Putamen (tissue), 1 donor: ENCODE measurements around the gene CCNL1.
A peak's percentile ranks its signal among the peaks of the same experiment; 100 is the strongest.
"Not testable (repeated sequence)": the region's sequence is repeated elsewhere in the genome, so short reads cannot be mapped to it uniquely, and the experiment has no call there.

Experiments used
- DNase-seq: peaks from one replicate; pipeline ENCODE4 v3.0.0-alpha.2; 2016; ENCODE audit warnings: low spot score

The CCNL1 gene

DNA sequence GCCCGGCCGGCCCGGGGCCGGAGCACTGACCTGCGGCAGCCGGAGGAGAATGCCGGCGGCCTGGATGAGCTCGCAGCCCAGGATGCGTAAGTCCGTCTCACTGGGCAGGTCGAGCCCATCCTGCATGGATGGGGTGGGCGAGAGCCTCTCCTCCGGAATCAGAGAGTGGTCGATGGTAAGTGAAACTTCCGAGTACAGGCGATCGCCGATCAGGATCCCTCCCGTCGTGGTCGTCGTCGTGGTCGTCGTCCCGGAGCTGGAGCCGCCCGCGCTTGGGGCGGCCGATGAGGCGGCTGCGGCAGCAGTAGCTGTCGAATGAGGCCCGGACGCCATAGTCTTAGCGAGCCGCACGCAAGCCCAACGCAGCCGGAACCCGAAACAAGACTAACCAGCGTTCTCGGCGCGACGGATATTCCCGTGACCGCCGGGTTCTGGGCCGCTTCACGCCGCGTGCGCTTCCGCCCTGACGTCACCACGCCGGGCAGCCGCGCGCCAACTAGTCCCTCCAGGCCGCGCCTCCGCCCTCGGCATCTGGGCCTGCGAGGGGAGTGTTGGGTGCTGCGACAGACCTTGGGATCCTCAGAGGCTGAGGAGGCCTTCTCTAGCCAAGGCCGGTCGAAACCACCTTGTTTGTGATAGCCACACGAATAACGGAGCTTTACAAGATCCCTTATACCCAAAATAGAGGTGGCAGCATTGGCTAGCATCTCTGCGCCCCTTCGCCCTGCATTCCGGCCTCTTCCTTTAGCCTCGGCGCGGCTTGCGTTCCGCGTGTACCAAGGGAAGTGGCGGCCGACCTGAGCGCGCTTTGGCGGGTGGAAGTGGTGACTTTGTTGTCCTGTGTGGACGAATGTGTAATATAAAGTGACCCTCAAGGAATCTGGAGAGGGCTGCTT lies at the start of gene CCNL1:
Gene CCNL1 (minus strand): TSS at position 386 of the 896 bp plus-strand sequence. CDS start 53 bp downstream, at position 333.
- peak; percentile 96 for DNase-seq

DNA sequence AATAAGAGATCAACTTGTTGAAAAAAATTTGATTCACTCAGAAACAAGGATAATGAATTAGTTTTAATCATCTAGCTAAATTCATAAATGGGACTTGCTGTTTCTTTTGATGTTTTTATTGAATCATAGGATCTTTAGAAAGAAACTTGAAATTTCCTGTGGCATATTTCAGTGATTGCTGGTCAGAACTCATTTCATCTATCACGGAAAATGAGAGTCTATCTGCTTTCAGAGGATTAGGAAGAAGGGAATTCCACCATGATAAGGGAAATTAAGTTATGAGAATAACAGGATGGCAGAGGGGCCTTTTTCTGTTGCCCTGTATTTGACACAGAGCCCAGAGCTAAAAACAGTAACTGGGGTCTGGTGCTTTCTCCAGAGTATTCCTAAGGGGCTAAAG lies 44.9 kb upstream of the CCNL1 start:
- DNase-seq = no peak

DNA sequence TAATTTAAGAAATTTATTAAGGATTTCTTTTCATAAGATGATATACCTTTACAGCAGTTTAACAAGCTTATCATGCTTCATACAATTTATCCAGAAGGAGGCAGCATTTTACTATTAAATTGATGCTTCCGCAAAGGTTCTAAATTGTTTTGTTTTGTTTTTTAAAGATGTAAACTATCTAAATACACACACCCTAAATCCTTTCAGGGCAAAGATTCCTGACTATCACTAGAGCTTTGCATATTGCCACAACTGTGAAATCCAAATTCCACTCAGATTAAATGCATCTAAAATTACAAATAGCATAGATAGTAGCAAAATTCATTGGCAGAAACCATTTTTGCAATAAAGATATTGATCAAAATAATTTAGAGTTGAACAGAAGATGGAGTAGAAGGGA lies 44.5 kb upstream of the CCNL1 start:
- DNase-seq = peak; percentile 14

DNA sequence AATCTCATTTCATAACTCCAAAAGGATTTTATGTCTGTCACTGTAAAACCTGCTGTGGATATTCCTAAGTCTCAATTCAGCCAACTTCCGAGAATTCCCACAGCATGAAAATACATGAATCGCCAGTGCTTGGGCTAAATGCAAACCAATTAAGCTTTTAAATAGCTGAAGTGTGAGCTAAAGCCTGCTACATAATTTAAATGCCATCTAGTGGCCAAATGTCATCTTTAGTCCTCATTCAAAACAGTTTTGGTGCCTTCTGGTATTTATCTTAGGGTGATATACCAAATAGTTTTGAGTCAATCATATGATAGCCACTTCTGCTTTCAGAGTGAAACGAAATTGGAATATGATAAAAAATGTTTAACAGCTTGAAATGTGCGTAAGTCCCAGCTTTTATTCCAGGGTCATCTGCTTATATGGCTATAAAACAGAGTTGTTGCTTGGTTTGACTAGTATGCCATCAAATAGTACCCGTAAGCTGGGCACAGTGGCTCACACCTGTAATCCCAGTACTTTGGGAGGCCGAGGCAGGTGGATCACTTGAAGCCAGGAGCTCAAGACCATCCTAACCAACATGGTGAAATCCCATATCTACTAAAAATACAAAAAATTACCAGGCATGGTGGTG lies 41.8 kb upstream of the CCNL1 start:
- peak; percentile 12 for DNase-seq

DNA sequence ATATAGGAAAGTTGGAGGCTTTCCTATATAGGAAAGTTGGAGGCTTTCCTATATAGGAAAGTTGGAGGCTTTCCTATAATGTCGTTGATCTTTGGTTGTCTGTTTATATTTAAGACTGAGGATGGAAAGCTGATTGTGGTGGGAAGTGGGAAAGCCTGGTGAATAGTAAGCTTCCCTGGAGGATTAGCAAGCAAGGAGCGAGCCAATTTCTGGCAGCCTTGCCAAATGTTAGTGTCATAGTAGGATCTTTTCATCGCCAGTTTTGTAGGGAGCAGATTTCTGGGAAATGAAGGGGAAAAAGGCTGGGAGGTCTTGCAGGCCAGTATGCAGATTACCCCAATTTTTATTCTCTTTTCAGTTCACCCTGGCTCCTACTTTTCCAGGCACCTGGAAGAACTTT lies 39.9 kb upstream of the CCNL1 start:
- DNase-seq = no peak

DNA sequence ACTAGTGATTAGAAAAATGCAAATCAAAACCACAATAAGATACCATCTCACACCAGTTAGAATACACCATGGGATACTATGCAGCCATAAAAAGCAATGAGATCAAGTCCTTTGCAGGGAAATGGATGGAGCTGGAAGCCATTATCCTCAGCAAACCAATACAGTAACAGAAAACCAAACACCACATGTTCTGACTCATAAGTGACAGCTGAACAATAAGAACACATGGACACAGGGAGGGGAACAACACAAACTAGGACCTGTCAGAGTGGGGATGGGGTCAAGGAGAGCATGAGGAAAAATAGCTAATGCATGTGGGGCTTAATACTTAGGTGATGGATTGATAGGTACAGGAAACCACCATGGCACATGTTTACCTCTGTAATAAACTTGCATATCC lies 36.0 kb upstream of the CCNL1 start:
- DNase-seq = no peak

DNA sequence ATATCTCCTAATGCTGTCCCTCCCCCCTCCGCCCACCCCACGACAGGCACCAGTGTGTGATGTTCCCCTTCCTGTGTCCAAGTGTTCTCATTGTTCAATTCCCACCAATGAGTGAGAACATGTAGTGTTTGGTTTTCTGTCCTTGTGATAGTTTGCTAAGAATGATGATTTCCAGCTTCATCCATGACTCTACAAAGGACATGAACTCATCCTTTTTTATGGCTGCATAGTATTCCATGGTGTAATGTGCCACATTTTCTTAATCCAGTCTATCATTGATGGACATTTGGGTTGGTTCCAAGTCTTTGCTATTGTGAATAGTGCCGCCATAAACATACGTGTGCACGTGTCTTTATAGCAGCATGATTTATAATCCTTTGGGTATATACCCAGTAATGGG lies 31.2 kb upstream of the CCNL1 start:
- DNase-seq = not testable (repeated sequence)

DNA sequence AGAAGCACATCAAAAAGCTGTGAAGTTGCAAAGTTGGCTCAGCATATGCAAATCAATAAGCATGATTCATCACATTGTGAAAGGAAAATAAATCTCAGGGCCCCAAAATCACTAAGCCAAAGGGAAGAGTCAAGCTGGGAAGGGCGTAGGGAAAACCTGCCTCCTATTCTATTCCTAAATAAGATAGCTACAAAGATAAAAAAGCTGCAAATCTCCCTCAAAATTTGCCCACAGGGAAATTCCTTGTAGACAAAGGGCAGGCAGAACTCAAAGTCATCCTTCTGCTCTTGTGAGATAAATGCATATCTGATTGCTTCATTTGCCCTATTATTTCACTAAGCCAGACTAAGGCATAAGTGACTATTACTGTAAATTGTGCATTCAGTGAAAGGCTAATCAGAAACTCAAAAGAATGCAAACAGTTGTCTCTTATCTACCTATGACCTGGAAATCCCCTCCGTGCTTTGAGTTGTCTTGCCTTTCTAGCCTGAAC lies 30.5 kb upstream of the CCNL1 start:
- no peak for DNase-seq

DNA sequence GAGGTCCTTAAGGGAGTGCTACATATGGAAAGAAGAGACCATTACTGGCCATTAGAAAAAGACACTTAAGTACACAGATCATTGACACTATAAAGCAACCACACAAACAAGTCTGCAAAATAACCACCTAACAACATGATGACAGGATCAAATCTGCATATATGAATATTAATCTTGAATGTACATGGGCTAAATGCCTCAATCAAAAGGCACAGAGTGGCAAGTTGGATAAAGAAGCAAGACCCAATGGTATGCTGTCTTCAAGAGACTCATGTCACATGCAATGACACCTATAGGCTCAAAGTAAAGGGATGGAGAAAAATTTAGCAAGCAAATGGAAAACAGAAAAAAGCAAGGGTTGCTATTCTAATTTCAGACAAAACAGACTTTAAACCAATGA lies 28.4 kb upstream of the CCNL1 start:
- no peak for DNase-seq

DNA sequence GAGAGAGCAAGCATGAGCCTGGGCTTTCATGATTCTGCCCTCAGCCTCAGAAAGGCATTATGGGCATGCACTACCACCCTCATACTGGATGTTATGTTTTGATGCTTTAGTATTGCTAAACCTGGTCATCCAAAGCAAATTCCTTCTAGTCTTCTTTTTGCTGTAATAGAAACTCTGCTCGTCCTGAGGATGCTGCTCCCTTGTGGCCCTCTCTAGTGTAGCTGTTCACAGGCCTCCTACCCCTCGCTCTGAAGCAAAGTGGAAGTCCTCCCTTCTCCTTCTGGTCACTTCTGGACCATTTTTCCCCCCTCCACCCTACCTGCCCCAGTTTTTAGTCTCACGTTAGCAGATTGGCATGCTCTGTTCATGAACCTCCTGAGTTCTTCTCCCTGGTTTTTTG lies 22.9 kb upstream of the CCNL1 start:
- DNase-seq = no peak

DNA sequence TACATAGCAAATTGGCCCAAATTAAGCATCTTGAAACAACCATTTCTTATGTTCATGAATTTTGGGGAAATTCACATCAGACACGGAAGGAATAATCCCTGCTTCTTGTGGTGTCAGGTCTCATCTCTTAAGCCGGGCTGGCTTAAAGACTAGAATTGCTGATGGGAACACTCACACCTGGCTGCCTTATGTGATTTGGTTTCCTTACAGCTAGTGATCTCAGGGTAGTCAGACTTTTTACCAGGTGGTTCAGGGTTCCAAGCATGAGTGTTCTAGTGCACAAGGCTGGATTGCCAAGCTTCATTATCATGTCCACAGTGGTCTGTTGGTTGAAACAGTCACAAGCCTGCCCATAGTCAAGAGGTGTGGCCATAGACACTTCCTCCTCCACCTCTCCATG lies 20.3 kb upstream of the CCNL1 start:
- no peak for DNase-seq

DNA sequence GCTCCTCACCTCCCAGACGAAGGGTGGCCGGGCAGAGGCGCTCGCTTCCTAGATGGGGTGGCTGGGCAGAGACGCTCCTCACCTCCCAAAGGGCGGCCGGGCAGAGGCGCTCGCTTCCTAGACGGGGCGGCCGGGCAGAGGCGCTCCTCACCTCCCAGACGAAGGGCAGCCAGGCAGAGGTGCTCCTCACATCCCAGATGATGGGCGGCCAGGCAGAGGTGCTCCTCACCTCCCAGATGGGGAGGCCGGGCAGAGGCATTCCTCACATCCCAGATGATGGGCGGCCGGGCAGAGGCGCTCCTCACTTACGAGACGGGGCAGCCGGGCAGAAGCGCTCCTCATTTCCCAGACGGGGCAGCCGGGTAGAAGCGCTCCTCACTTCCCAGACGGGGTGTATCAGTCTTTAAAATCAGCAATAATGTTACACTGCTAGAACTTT lies 19.4 kb upstream of the CCNL1 start:
- no peak for DNase-seq

DNA sequence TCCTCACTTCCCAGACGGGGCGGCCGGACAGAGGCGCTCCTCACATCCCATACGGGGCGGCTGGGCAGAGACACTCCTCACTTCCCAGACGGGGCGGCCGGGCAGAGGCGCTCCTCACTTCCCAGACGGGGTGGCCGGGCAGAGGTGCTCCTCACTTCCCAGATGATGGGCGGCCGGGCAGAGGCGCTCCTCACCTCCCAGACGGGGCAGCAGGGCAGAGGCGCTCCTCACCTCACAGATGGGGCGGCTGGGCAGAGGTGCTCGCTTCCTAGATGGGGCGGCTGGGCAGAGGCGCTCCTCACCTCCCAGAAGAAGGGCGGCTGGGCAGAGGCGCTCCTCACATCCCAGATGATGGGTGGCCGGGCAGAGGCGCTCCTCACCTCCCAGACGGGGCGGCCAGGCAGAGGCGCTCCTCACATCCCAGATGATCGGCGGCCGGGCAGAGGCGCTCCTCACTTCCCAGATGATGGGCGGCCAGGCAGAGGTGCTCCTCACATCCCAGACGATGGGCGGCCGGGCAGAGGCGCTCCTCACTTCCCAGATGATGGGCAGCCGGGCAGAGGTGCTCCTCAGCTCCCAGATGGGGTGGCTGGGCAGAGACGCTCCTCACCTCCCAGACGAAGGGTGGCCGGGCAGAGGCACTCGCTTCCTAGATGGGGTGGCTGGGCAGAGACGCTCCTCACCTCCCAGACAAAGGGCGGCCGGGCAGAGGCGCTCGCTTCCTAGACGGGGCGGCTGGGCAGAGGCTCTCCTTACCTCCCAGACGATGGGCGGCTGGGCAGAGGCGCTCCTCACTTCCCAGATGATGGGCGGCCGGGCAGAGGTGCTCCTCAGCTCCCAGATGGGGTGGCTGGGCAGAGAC lies 18.8 kb upstream of the CCNL1 start:
- DNase-seq = not testable (repeated sequence)

DNA sequence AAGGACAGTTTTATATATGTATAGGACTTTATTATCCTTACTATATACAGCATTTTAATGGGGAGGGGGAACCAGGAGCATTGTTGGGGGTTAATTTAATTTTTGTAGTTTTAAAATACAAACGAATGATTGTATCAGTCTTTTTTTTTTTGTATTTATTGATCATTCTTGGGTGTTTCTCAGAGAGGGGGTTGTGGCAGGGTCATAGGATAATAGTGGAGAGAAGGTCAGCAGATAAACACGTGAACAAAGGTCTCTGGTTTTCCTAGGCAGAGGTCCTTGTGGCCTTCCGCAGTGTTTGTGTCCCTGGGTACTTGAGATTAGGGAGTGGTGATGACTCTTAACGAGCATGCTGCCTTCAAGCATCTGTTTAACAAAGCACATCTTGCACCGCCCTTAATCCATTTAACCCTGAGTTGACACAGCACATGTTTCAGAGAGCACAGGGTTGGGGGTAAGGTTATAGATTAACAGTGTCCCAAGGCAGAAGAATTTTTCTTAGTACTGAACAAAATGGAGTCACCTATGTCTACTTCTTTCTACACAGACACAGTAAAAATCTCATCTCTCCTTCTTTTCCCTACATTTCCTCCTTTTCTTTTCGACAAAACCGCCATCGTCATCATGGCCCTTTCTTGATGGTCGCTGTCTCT lies 18.0 kb upstream of the CCNL1 start:
- not testable (repeated sequence) for DNase-seq

DNA sequence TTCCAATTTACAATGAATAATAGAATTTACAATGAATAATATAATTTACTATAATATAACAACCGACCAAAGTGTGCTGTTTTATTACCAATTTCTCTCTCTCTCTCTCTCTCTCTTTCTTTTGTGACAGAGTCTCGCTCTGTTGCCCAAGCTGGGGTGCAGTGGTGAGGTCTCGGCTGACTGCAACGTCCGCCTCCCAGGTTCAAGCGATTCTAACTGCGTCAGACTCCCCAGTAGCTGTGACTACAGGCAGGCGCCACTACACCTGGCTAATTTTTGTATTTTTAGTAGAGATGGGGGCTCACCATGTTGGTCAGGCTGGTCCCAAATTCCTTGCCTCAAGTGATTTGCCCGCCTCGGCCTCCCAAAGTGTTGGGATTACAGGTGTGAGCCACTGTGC lies 17.0 kb upstream of the CCNL1 start:
- no peak for DNase-seq

DNA sequence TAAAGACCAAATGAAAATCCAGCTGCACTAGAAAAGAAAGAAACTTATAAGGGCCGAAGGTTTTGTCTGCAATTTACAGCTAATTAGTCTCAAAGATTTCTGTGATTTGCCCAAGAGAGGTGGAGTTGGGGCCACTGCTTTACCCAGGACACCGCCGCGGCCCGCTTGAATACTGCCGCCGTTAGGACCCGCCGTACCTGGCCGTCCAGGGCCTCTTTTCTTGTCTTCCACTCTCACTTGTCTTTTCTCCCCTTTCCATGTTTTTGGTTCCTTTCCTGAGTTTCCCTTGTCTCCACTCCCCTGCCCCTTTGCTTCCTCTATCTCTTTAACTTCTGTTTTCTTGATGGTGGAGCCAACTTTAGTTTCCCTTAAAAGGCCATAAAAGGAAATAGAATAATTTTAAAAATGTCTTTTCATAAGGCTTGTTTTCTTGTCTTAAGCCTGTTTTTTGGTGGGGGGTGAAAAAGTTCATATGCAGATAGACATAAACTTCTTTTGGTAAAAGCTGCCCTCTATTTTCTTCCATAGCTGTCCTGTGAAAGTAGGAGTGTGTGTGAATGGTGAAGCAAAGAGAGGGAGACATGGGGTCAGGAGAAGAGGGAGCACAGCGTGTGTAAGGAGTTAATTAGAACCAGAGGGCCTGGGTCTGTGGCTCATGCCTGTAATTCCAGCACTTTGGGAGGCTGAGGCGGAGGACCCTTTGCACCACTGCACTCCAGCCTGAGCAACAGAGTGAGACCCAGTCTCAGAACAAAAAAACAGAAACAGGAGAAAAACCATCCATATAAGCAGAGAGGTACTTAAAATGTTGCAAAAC lies 16.0 kb upstream of the CCNL1 start:
- peak; percentile 23 for DNase-seq

DNA sequence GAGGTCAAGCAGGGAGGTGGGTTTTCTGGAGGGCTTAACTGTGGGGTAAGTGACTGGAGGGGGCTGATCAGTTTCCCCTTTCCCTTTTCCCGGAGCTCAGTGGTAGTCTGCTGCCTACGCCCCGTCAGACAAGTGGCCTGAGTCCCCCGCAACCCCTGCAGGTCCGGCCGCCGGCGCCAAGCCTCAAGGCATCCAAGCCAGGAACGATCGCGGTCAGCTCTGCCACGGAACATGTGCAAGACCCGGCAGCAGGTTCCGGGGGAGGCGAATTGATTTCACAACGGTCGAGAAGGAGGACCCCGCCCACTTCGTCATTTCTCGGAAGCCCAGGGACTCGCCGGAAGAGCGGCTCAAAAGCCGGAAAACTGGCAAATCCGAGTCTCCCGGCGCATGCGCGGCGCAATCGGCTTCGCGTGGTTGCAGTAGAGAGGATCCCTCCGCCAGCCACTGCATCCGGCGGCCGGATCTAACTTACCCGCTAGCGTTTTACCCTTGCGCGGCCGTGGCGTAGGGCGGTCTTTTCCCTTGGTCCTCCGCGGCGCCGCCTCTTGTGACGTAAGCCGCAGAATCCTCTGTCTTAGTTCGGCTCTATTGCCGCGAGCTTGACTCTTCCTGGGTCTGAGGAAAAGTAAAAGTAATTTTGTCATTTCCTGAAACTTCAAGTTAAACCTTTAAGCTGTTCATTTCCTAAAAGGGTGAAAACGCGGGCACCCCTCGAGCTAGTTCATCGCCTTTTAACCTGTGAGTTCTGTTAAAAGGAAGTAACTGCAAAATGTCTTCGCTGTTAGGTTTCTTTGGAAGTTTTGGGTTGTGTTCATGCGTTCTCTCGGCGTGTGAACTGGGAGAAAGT lies 14.9 kb upstream of the CCNL1 start:
- peak; percentile 99 for DNase-seq

DNA sequence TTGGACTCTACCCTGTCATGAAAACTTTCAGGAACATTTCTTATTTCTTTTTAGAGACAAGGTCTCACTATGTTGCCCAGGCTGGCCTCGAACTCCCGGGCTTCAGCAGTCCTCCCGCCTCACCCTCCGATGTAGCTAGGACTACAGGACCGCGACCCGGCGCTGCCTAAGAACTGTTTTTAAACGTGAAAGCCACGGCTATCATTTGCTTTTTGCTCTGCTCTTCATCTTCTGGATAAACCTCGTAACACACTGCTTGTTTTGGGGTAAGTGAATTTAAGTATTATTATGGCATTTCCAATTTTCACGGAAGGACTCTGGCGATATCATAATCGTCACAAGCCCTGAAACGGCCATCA lies 14.3 kb upstream of the CCNL1 start:
- DNase-seq = no peak

DNA sequence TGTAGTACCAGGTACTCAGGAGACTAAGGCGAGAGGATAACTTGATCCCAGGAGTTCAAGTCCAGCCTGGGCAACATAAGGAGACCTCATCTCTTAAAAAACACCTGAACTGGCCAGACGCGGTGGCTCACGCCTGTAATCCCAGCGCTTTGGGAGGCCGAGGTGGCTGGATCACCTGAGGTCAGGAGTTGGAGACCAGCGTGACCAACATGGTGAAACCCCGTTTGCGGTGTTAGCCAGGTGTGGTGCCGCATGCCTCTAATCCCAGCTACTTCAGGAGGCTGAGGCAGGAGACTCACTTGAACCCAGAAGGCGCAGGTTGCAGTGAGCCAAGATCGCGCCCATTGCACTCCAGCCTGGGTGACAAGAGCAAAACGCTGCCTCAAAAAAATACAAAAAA lies 13.4 kb upstream of the CCNL1 start:
- not testable (repeated sequence) for DNase-seq

DNA sequence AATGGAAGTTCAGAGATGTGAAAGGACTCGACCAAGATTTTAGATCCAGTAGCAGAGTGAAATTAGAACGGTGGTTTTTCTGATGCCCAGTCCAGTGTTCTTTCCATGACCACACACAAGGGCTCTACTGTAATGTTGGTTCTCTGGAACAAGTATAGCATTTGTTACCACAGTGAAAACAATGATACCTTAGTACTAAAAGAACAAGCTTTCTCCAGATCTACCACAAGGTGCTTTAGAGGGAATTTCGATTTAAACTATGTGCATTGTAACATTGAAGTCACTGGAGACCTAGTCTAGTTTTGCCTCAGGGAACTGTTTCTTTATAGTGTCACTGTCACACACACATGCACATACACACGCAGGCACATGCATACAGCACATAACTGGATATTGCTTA lies 12.8 kb upstream of the CCNL1 start:
- DNase-seq = no peak
